Cardiac muscle cell (in vitro differentiated cells and primary cell): Measurements from ENCODE around the gene MYLK3. TPM values are rescaled to one million over a fixed set of nuclear protein-coding genes. Genes with fewer than 3 reads are reported as not detected.

ENCODE experiments used
- DNase-seq, 2 donors: peaks; one replicate each; pipeline versions ENCODE4 v3.0.0 to v3.0.0-alpha.2; 2010 to 2017; ENCODE audit warnings: low read depth in 1 of 2, low spot score in 1 of 2
- H3K27ac ChIP-seq: fragments of 200-600 bp; sonication (generic); 2 replicates; pipeline ENCODE4 v1.5.1; 2016
- H3K27me3 ChIP-seq: fragments of 200-600 bp; sonication (generic); 2 replicates; pipeline ENCODE4 v1.6.0; 2016; ENCODE audit warnings: control low read depth
- H3K36me3 ChIP-seq: fragments of 200-600 bp; sonication (generic); 2 replicates; pipeline ENCODE4 v1.5.1; 2016; ENCODE audit warnings: control low read depth
- H3K4me1 ChIP-seq: fragments of 200-600 bp; sonication (generic); 2 replicates; pipeline ENCODE4 v1.8.1; 2017; ENCODE audit warnings: low read depth, mild to moderate bottlenecking, mixed run types
- H3K4me3 ChIP-seq: fragments of 200-600 bp; sonication (generic); 2 replicates; pipeline ENCODE4 v1.5.1; 2016; ENCODE audit warnings: mild to moderate bottlenecking
- H3K9me3 ChIP-seq: fragments of 200-600 bp; sonication (generic); 2 replicates; pipeline ENCODE4 v1.5.1; 2017; ENCODE audit warnings: low read depth, mild to moderate bottlenecking, control low read depth
- CTCF ChIP-seq: IDR thresholded peaks from 2 replicates; pipeline ENCODE4 v1.5.1; 2012; ENCODE audit warnings: low read depth, mild to moderate bottlenecking, low read length
- polyA plus RNA-seq: library from polyadenylated mRNA; unstranded; fragments of >200 nt; fragmentation: Nextera tagmentation; extraction: Ambion mirVana; gene quantifications from 2 replicates; pipeline ENCODE4 v1.2.1, GENCODE V29; 2016
- total RNA-seq: library from RNA; depleted of rRNA; stranded (reverse); fragments of >200 nt; gene quantifications from 2 replicates; pipeline ENCODE4 v1.2.3, GENCODE V29; 2016

The MYLK3 gene
- total and polyA plus RNA-seq, 2 experiments from 2014 or later: 57.8 to 203 TPM

GRCh38 chr16:46696957-46697356 is 51.2 kb downstream of the MYLK3 start:
- DNase-seq: peak in 1 of 2 donors; percentile 73
- H3K9me3 ChIP-seq: no peaks in the 10 kb centered on the region
- H3K27me3 ChIP-seq: no peaks in the 10 kb centered on the region
- peaks cover 33% of the 10 kb centered on the region for H3K4me1 ChIP-seq
- peak overlapping the region; percentile 86 for H3K27ac ChIP-seq
- H3K36me3 ChIP-seq: peaks cover 22% of the 10 kb centered on the region
- H3K4me3 ChIP-seq: no peak overlapping the region
- TF ChIP-seq CTCF: no peak

- TF ChIP-seq CTCF: no peak
- Histone ChIP-seq H3K4me3 (no peak overlapping the region), H3K9me3 (no peaks in the 10 kb centered on the region), H3K27ac (peak overlapping the region; percentile 86), H3K4me1 (peaks cover 38% of the 10 kb centered on the region), H3K27me3 (no peaks in the 10 kb centered on the region), H3K36me3 (peaks cover 15% of the 10 kb centered on the region)
- DNase-seq: no peak
These were observed 52.2 kb downstream of the MYLK3 start for GRCh38 chr16:46695937-46696336.

- peaks cover 10% of the 10 kb centered on the region for H3K36me3 ChIP-seq
- no peak for TF ChIP-seq CTCF
These were observed 54.5 kb downstream of the MYLK3 start for GRCh38 chr16:46693598-46693997.

GRCh38 chr16:46691726-46692125 is 56.4 kb downstream of the MYLK3 start:
- peak in 1 of 2 donors; percentile 55 for DNase-seq
- Histone ChIP-seq H3K4me3 (no peak overlapping the region), H3K9me3 (no peaks in the 10 kb centered on the region), H3K27me3 (no peaks in the 10 kb centered on the region), H3K36me3 (peaks cover 7% of the 10 kb centered on the region), H3K4me1 (peaks cover 42% of the 10 kb centered on the region), H3K27ac (peak overlapping the region; percentile 94)
- no peak for TF ChIP-seq CTCF

More at GRCh38 chr16:46693598-46693997, 54.5 kb downstream of the MYLK3 start:
- Histone ChIP-seq H3K4me3 (no peak overlapping the region), H3K9me3 (no peaks in the 10 kb centered on the region), H3K4me1 (peaks cover 44% of the 10 kb centered on the region), H3K27me3 (no peaks in the 10 kb centered on the region), H3K27ac (no peak overlapping the region)
- no peak for DNase-seq

- peak; percentile 21 to 51 for DNase-seq
These were observed 57.6 kb downstream of the MYLK3 start for GRCh38 chr16:46690281-46691178.

More at GRCh38 chr16:46690281-46691178, 57.6 kb downstream of the MYLK3 start:
- no peaks in the 10 kb centered on the region for H3K27me3 ChIP-seq
- TF ChIP-seq CTCF: no peak
- H3K36me3 ChIP-seq: peaks cover 7% of the 10 kb centered on the region
- peak overlapping the region; percentile 94 for H3K27ac ChIP-seq
- peak overlapping the region; percentile 70 for H3K4me3 ChIP-seq
- no peaks in the 10 kb centered on the region for H3K9me3 ChIP-seq
- peaks cover 31% of the 10 kb centered on the region for H3K4me1 ChIP-seq
